Measurements from ENCODE around the gene SCARF1. TPM values are rescaled to one million over a fixed set of nuclear protein-coding genes. Genes with fewer than 3 reads are reported as not detected.

The SCARF1 gene
- total RNA-seq, 2 donors from 2014 or later: 8.6 to 14.8 TPM

- TF ChIP-seq CTCF (IDR thresholded peaks at IDR 0.05): no peak
- H3K27me3 ChIP-seq: no peaks in the 10 kb centered on the region
- H3K27ac ChIP-seq: peak overlapping the region; percentile 74 to 75
- H3K9me3 ChIP-seq: no peaks in the 10 kb centered on the region
- no peak for DNase-seq (ENCODE audit: low spot score)
- peaks cover 0 to 52% of the 10 kb centered on the region in 2 donors for H3K4me1 ChIP-seq
- peaks cover 11% of the 10 kb centered on the region for H3K36me3 ChIP-seq
- peak overlapping the region; percentile 36 to 55 for H3K4me3 ChIP-seq
Observed at GRCh38 chr17:1643999-1644492, 1.5 kb downstream of the SCARF1 start.

GRCh38 chr17:1643293-1643998, 2.1 kb downstream of the SCARF1 start:
- peaks cover 11% of the 10 kb centered on the region for H3K36me3 ChIP-seq
- no peak for DNase-seq (ENCODE audit: low spot score)
- no peaks in the 10 kb centered on the region for H3K27me3 ChIP-seq
- H3K9me3 ChIP-seq: no peaks in the 10 kb centered on the region
- H3K4me1 ChIP-seq: peaks cover 0 to 49% of the 10 kb centered on the region in 2 donors
- peak overlapping the region; percentile 74 to 75 for H3K27ac ChIP-seq
- peak overlapping the region; percentile 36 to 55 for H3K4me3 ChIP-seq
- no peak for TF ChIP-seq CTCF (IDR thresholded peaks at IDR 0.05)

GRCh38 chr17:1641065-1641403, 4.5 kb downstream of the SCARF1 start:
- no peak overlapping the region for H3K27ac ChIP-seq
- no peak for TF ChIP-seq CTCF (IDR thresholded peaks at IDR 0.05)
- DNase-seq (ENCODE audit: low spot score): no peak
- H3K27me3 ChIP-seq: no peaks in the 10 kb centered on the region
- H3K4me1 ChIP-seq: peaks cover 0 to 26% of the 10 kb centered on the region in 2 donors
- H3K36me3 ChIP-seq: peaks cover 1% of the 10 kb centered on the region
- H3K4me3 ChIP-seq: no peak overlapping the region
- no peaks in the 10 kb centered on the region for H3K9me3 ChIP-seq

GRCh38 chr17:1640329-1641064, 5.0 kb downstream of the SCARF1 start:
- H3K4me3 ChIP-seq: no peak overlapping the region
- peaks cover 0 to 21% of the 10 kb centered on the region in 2 donors for H3K4me1 ChIP-seq
- peaks cover 4% of the 10 kb centered on the region for H3K36me3 ChIP-seq
- no peak for DNase-seq (ENCODE audit: low spot score)
- no peaks in the 10 kb centered on the region for H3K27me3 ChIP-seq
- H3K27ac ChIP-seq: no peak overlapping the region
- no peaks in the 10 kb centered on the region for H3K9me3 ChIP-seq
- no peak for TF ChIP-seq CTCF (IDR thresholded peaks at IDR 0.05)

GRCh38 chr17:1639549-1640180, 5.9 kb downstream of the SCARF1 start:
- Histone ChIP-seq H3K4me3 (no peak overlapping the region), H3K4me1 (peaks cover 0 to 14% of the 10 kb centered on the region in 2 donors), H3K27ac (no peak overlapping the region), H3K27me3 (no peaks in the 10 kb centered on the region), H3K36me3 (peaks cover 10% of the 10 kb centered on the region), H3K9me3 (no peaks in the 10 kb centered on the region)
- no peak for TF ChIP-seq CTCF (IDR thresholded peaks at IDR 0.05)
- DNase-seq (ENCODE audit: low spot score): no peak

All from right atrium auricular region (tissue), 2 donors.